Measurements from ENCODE around the gene SLC50A1. TPM values are rescaled to one million over a fixed set of nuclear protein-coding genes. Genes with fewer than 3 reads are reported as not detected.

SLC50A1 gene
- total RNA-seq, 1 experiment from 2014 or later: 67.4 TPM

- in situ Hi-C loops (cut with HindIII; ENCODE audit: low pct_unique_long_range_greater_than_20kb, low sequenced_read_pairs): no loop called here
- intact Hi-C loops (cut with micrococcal nuclease; ENCODE audit: unreplicated experiment): loop anchor here (2.0 kb wide), 1 partner anchor 76 kb away; no protein-coding TSS in a partner anchor
- POLR2A ChIA-PET: interaction anchor here (0.7 kb wide), 1 partner anchor 62 kb away, joined by 6 read pairs; no protein-coding TSS in a partner anchor
- BruUV-seq (replicated peaks): no TSS peak
- Histone ChIP-seq H3K9me3 (ENCODE audit: control insufficient read depth, insufficient read depth, low read depth, low read length) (no peaks in the 10 kb centered on the region), H3K4me1 (ENCODE audit: control insufficient read depth, insufficient read depth, low read length) (peaks cover 17% of the 10 kb centered on the region), H3K4me3 (ENCODE audit: low read depth in 2 of 2, low read length in 2 of 2) (no peak overlapping the region), H3K27me3 (ENCODE audit: control insufficient read depth, insufficient read depth, low read length) (no peaks in the 10 kb centered on the region), H3K36me3 (ENCODE audit: control insufficient read depth, insufficient read depth, low read length) (no peaks in the 10 kb centered on the region; the same call in 1 of the 2 replicates), H3K27ac (ENCODE audit: low read length) (no peak overlapping the region)
- no peak for TF ChIP-seq SIN3A (IDR thresholded peaks at IDR 0.05; ENCODE audit: borderline replicate concordance, insufficient read depth, low read depth, low read length)
- no peak for TF ChIP-seq TCF7L2 (IDR thresholded peaks at IDR 0.05; ENCODE audit: low read depth, low read length)
- no peak for TF ChIP-seq POLR2AphosphoS5 (IDR thresholded peaks at IDR 0.05; ENCODE audit: low read depth, low read length)
- TF ChIP-seq, protein P1, sequence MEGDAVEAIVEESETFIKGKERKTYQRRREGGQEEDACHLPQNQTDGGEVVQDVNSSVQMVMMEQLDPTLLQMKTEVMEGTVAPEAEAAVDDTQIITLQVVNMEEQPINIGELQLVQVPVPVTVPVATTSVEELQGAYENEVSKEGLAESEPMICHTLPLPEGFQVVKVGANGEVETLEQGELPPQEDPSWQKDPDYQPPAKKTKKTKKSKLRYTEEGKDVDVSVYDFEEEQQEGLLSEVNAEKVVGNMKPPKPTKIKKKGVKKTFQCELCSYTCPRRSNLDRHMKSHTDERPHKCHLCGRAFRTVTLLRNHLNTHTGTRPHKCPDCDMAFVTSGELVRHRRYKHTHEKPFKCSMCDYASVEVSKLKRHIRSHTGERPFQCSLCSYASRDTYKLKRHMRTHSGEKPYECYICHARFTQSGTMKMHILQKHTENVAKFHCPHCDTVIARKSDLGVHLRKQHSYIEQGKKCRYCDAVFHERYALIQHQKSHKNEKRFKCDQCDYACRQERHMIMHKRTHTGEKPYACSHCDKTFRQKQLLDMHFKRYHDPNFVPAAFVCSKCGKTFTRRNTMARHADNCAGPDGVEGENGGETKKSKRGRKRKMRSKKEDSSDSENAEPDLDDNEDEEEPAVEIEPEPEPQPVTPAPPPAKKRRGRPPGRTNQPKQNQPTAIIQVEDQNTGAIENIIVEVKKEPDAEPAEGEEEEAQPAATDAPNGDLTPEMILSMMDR (IDR thresholded peaks at IDR 0.05): no peak
- DNase-seq (ENCODE audit: low read depth, low spot score) (no peak), ATAC-seq (no peak)
- CTCF ChIA-PET: interaction anchor here (1.1 to 3.3 kb wide), 5 partner anchors 56 to 84 kb away, joined by 4 to 27 read pairs (median 5); no protein-coding TSS in a partner anchor
These were observed 33.0 kb downstream of the SLC50A1 start for GRCh38 chr1:155168456-155169210.

DNA sequence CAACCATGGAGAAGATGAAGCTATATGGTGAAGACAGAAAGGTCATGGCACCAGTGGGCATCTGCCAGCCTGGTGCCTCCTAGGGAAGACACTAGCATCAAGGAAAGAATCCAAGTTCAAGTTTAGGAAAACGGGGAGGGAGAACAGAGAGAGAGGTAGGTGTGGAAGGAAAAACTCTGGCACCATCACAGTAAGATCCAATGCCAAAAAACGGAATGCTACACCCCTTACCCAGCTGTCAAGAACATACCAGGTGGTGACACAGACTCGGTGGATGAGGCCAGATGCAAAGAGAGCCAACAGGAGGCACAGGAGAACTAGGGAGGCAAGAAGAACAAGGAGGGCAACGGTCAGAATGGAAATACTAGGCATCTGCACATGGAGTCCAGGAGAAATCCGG is 33.9 kb downstream of the SLC50A1 start:
- Histone ChIP-seq H3K27ac (ENCODE audit: low read length) (no peak overlapping the region), H3K4me3 (ENCODE audit: low read depth in 2 of 2, low read length in 2 of 2) (no peak overlapping the region), H3K27me3 (ENCODE audit: control insufficient read depth, insufficient read depth, low read length) (no peaks in the 10 kb centered on the region), H3K9me3 (ENCODE audit: control insufficient read depth, insufficient read depth, low read depth, low read length) (no peaks in the 10 kb centered on the region), H3K4me1 (ENCODE audit: control insufficient read depth, insufficient read depth, low read length) (peaks cover 22% of the 10 kb centered on the region), H3K36me3 (ENCODE audit: control insufficient read depth, insufficient read depth, low read length) (no peaks in the 10 kb centered on the region; the same call in 1 of the 2 replicates)
- ATAC-seq: no peak
- DNase-seq (ENCODE audit: low read depth, low spot score): no peak
- BruUV-seq (replicated peaks): no TSS peak
- intact Hi-C loops (cut with micrococcal nuclease; ENCODE audit: unreplicated experiment): loop anchor here (2.0 kb wide), 1 partner anchor 77 kb away; no protein-coding TSS in a partner anchor
- CTCF ChIA-PET: interaction anchor here (0.7 to 3.3 kb wide), 4 partner anchors 24 to 84 kb away, joined by 4 to 27 read pairs (median 8); no protein-coding TSS in a partner anchor
- in situ Hi-C loops (cut with HindIII; ENCODE audit: low pct_unique_long_range_greater_than_20kb, low sequenced_read_pairs): no loop called here
- POLR2A ChIA-PET: no interaction called here
- TF ChIP-seq, protein P1 (IDR thresholded peaks at IDR 0.05): no peak
- TF ChIP-seq POLR2AphosphoS5 (IDR thresholded peaks at IDR 0.05; ENCODE audit: low read depth, low read length): no peak
- no peak for TF ChIP-seq TCF7L2 (IDR thresholded peaks at IDR 0.05; ENCODE audit: low read depth, low read length)
- no peak for TF ChIP-seq SIN3A (IDR thresholded peaks at IDR 0.05; ENCODE audit: borderline replicate concordance, insufficient read depth, low read depth, low read length)
- TF ChIP-seq REST (IDR thresholded peaks at IDR 0.05; ENCODE audit: insufficient read depth in 1 of 2, low read depth in 2 of 2, low read length in 1 of 2): no peak

All from Panc1 (cell line).